ENCODE data around the gene IRF7.
A peak's percentile ranks its signal among the peaks of the same experiment; 100 is the strongest.

Gene IRF7

GRCh38 chr11:614623-615503, 887 bp downstream of the IRF7 start:
- no peak for ATAC-seq (replicated peaks; ENCODE audit: extremely low read depth, poor library complexity, severe bottlenecking)
- DNase-seq (ENCODE audit: low spot score in 2 of 2): no peak
- no peaks in the 10 kb centered on the region for H3K9me3 Mint-ChIP-seq
- no peaks in the 10 kb centered on the region for H3K27me3 Mint-ChIP-seq
- H3K4me1 Mint-ChIP-seq: peaks cover 22% of the 10 kb centered on the region
- peaks cover 31% of the 10 kb centered on the region for H3K36me3 Mint-ChIP-seq (ENCODE audit: insufficient read depth)
- H3K27ac Mint-ChIP-seq (ENCODE audit: low read depth): peak overlapping the region; percentile 88
- peak overlapping the region; percentile 85 for H3K4me3 Mint-ChIP-seq

GRCh38 chr11:614021-614622, 1.6 kb downstream of the IRF7 start:
- Mint-ChIP-seq H3K27me3 (no peaks in the 10 kb centered on the region), H3K4me3 (peak overlapping the region; percentile 85), H3K9me3 (no peaks in the 10 kb centered on the region), H3K27ac (ENCODE audit: low read depth) (peak overlapping the region; percentile 82), H3K4me1 (peaks cover 22% of the 10 kb centered on the region), H3K36me3 (ENCODE audit: insufficient read depth) (peaks cover 29% of the 10 kb centered on the region)
- DNase-seq (ENCODE audit: low spot score in 2 of 2): no peak
- ATAC-seq (replicated peaks; ENCODE audit: extremely low read depth, poor library complexity, severe bottlenecking): no peak

- peak; percentile 38 for ATAC-seq (replicated peaks; ENCODE audit: extremely low read depth, poor library complexity, severe bottlenecking)
- peaks cover 22% of the 10 kb centered on the region for H3K4me1 Mint-ChIP-seq
- peak; percentile 50 to 54 for DNase-seq (ENCODE audit: low spot score in 2 of 2)
- peak overlapping the region; percentile 82 for H3K27ac Mint-ChIP-seq (ENCODE audit: low read depth)
- peaks cover 27% of the 10 kb centered on the region for H3K36me3 Mint-ChIP-seq (ENCODE audit: insufficient read depth)
- H3K27me3 Mint-ChIP-seq: no peaks in the 10 kb centered on the region
- H3K9me3 Mint-ChIP-seq: no peaks in the 10 kb centered on the region
- no peak overlapping the region for H3K4me3 Mint-ChIP-seq
Observed at GRCh38 chr11:613369-613968, 2.3 kb downstream of the IRF7 start.

GRCh38 chr11:612961-613300, 2.8 kb downstream of the IRF7 start:
- H3K36me3 Mint-ChIP-seq (ENCODE audit: insufficient read depth): peaks cover 28% of the 10 kb centered on the region
- H3K4me1 Mint-ChIP-seq: peaks cover 22% of the 10 kb centered on the region
- no peak overlapping the region for H3K4me3 Mint-ChIP-seq
- H3K27me3 Mint-ChIP-seq: no peaks in the 10 kb centered on the region
- DNase-seq (ENCODE audit: low spot score in 2 of 2) (no peak), ATAC-seq (replicated peaks; ENCODE audit: extremely low read depth, poor library complexity, severe bottlenecking) (no peak)
- peak overlapping the region; percentile 82 for H3K27ac Mint-ChIP-seq (ENCODE audit: low read depth)
- H3K9me3 Mint-ChIP-seq: no peaks in the 10 kb centered on the region

GRCh38 chr11:612201-612960, 3.4 kb downstream of the IRF7 start:
- Mint-ChIP-seq H3K4me1 (peaks cover 22% of the 10 kb centered on the region), H3K27ac (ENCODE audit: low read depth) (peak overlapping the region; percentile 82), H3K27me3 (no peaks in the 10 kb centered on the region), H3K9me3 (no peaks in the 10 kb centered on the region), H3K36me3 (ENCODE audit: insufficient read depth) (peaks cover 29% of the 10 kb centered on the region), H3K4me3 (peak overlapping the region; percentile 47)
- ATAC-seq (replicated peaks; ENCODE audit: extremely low read depth, poor library complexity, severe bottlenecking): no peak
- no peak for DNase-seq (ENCODE audit: low spot score in 2 of 2)

GRCh38 chr11:611001-611996, 4.5 kb downstream of the IRF7 start:
- H3K4me1 Mint-ChIP-seq: peaks cover 18% of the 10 kb centered on the region
- no peak overlapping the region for H3K4me3 Mint-ChIP-seq
- peaks cover 39% of the 10 kb centered on the region for H3K36me3 Mint-ChIP-seq (ENCODE audit: insufficient read depth)
- DNase-seq (ENCODE audit: low spot score in 2 of 2): no peak
- H3K27ac Mint-ChIP-seq (ENCODE audit: low read depth): peak overlapping the region; percentile 88
- H3K27me3 Mint-ChIP-seq: no peaks in the 10 kb centered on the region
- ATAC-seq (replicated peaks; ENCODE audit: extremely low read depth, poor library complexity, severe bottlenecking): no peak
- no peaks in the 10 kb centered on the region for H3K9me3 Mint-ChIP-seq

GRCh38 chr11:610146-610801, 5.5 kb downstream of the IRF7 start:
- DNase-seq (ENCODE audit: low spot score in 2 of 2): no peak
- peak overlapping the region; percentile 88 for H3K27ac Mint-ChIP-seq (ENCODE audit: low read depth)
- H3K36me3 Mint-ChIP-seq (ENCODE audit: insufficient read depth): peaks cover 34% of the 10 kb centered on the region
- no peak overlapping the region for H3K4me3 Mint-ChIP-seq
- H3K4me1 Mint-ChIP-seq: peaks cover 11% of the 10 kb centered on the region
- H3K9me3 Mint-ChIP-seq: no peaks in the 10 kb centered on the region
- H3K27me3 Mint-ChIP-seq: no peaks in the 10 kb centered on the region
- no peak for ATAC-seq (replicated peaks; ENCODE audit: extremely low read depth, poor library complexity, severe bottlenecking)

GRCh38 chr11:609341-609811, 6.4 kb downstream of the IRF7 start:
- no peaks in the 10 kb centered on the region for H3K9me3 Mint-ChIP-seq
- DNase-seq (ENCODE audit: low spot score in 2 of 2) (no peak), ATAC-seq (replicated peaks; ENCODE audit: extremely low read depth, poor library complexity, severe bottlenecking) (no peak)
- no peaks in the 10 kb centered on the region for H3K27me3 Mint-ChIP-seq
- H3K36me3 Mint-ChIP-seq (ENCODE audit: insufficient read depth): peaks cover 35% of the 10 kb centered on the region
- H3K4me1 Mint-ChIP-seq: peaks cover 9% of the 10 kb centered on the region
- no peak overlapping the region for H3K27ac Mint-ChIP-seq (ENCODE audit: low read depth)
- no peak overlapping the region for H3K4me3 Mint-ChIP-seq

GRCh38 chr11:608791-609251, 6.9 kb downstream of the IRF7 start:
- H3K27ac Mint-ChIP-seq (ENCODE audit: low read depth): no peak overlapping the region
- H3K4me3 Mint-ChIP-seq: no peak overlapping the region
- no peaks in the 10 kb centered on the region for H3K27me3 Mint-ChIP-seq
- peaks cover 38% of the 10 kb centered on the region for H3K36me3 Mint-ChIP-seq (ENCODE audit: insufficient read depth)
- peaks cover 5% of the 10 kb centered on the region for H3K4me1 Mint-ChIP-seq
- no peaks in the 10 kb centered on the region for H3K9me3 Mint-ChIP-seq
- ATAC-seq (replicated peaks; ENCODE audit: extremely low read depth, poor library complexity, severe bottlenecking) (no peak), DNase-seq (ENCODE audit: low spot score in 2 of 2) (no peak)

GRCh38 chr11:607971-608659, 7.6 kb downstream of the IRF7 start:
- H3K27ac Mint-ChIP-seq (ENCODE audit: low read depth): no peak overlapping the region

More at GRCh38 chr11:607971-608659, 7.6 kb downstream of the IRF7 start:
- Mint-ChIP-seq H3K9me3 (no peaks in the 10 kb centered on the region), H3K4me1 (peaks cover 5% of the 10 kb centered on the region), H3K27me3 (no peaks in the 10 kb centered on the region), H3K4me3 (no peak overlapping the region), H3K36me3 (ENCODE audit: insufficient read depth) (peaks cover 42% of the 10 kb centered on the region)
- ATAC-seq (replicated peaks; ENCODE audit: extremely low read depth, poor library complexity, severe bottlenecking) (no peak), DNase-seq (ENCODE audit: low spot score in 2 of 2) (no peak)
